UCSD-AML1 (cell line): ENCODE data around the gene IP6K1.
A peak's percentile ranks its signal among the peaks of the same experiment; 100 is the strongest.
"Not testable (repeated sequence)": the region's sequence is repeated elsewhere in the genome, so short reads cannot be mapped to it uniquely, and the experiment has no call there.

ENCODE experiments used
- DNase-seq: peaks from one replicate; lab custom pipeline; 2025; ENCODE audit not compliant: unreplicated experiment; lab: John Stamatoyannopoulos, UW

The IP6K1 gene

GRCh38 chr3:49712631-49713317 is 73.6 kb downstream of the IP6K1 start:
- DNase-seq: no peak

- no peak for DNase-seq
Measured at GRCh38 chr3:49712166-49712565, 74.2 kb downstream of the IP6K1 start.

DNA sequence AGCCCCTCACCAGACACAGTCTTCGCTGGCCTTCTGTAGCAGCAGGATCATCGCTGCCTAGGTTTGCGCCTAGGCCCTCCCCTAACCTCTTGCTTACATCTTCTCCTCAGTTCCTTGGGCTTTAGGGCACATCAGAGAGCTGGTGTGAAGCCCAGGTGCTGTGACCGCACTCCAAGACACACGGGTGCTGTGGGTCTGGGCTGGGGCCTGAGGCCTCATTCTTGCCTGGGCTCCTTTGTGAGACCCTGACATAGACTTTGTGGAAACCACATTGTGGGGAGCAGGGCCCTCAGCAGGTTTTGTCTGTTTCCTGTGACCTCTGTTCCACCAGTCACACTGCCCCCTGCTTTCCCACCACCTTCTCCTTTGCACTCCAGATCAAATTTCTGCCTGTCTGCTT is 74.9 kb downstream of the IP6K1 start:
- no peak for DNase-seq

DNA sequence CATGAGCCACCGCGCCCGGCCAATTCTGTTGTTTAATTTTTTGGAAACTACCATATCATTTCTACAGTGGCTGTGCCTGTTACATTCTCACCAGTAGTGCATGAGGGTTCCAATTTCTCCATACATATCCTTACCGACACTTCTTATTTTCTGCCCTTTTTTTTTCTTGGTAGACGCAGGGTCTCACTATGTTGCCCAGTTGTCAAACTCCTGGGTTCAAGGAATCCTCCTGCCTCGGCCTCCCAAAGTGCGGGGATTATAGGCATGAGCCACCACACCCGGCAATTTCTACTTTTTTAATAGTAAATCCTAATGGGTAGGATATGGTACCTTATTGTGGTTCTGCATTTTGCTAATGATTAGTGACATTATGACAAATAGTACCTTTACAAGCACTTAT is 76.5 kb downstream of the IP6K1 start:
- no peak for DNase-seq

GRCh38 chr3:49707113-49707480 is 79.2 kb downstream of the IP6K1 start:
- DNase-seq: no peak

GRCh38 chr3:49706456-49707112 is 79.8 kb downstream of the IP6K1 start:
- DNase-seq: no peak

GRCh38 chr3:49705390-49705960 is 80.9 kb downstream of the IP6K1 start:
- DNase-seq: no peak

GRCh38 chr3:49704629-49705028 is 81.7 kb downstream of the IP6K1 start:
- no peak for DNase-seq

- no peak for DNase-seq
Measured at GRCh38 chr3:49703956-49704355, 82.4 kb downstream of the IP6K1 start.

GRCh38 chr3:49703443-49703927 is 82.9 kb downstream of the IP6K1 start:
- DNase-seq: peak; percentile 59

- DNase-seq: no peak
Measured at GRCh38 chr3:49702672-49703071, 83.7 kb downstream of the IP6K1 start.

DNA sequence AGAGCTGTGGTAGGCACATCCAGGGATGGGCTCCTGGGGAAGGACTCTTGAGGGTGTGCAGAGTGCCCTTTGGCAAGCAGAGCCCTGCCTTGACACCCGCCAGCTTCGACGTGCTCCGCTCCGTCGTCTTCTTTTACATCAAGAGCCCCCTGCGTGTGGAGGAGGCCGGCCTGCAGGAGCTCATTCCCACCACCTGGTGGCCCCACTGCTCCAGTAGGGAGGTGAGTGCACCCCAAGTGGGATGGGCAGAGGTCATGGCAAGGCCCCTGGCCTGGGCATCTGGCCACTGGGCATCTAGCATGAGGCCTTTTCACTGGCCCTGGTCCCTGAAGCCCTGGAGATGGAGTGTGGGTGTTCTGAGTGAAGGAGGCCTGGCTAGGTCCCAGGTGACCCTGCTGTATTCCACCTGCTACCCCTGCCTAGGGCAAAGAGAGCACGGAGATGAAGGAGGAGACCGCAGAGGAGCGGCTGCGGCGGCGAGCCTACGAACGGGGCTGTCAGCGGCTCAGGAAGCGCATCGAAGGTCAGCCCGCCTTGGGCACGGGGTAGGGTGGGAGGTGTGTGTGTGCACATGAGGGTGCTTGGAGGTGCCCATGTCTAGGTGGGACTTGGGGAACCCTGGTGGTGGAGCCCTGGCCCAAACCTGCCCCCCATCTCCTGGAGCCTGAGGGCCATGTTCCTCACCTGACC is 84.8 kb downstream of the IP6K1 start:
- DNase-seq: no peak

GRCh38 chr3:49700453-49701128 is 85.8 kb downstream of the IP6K1 start:
- no peak for DNase-seq

GRCh38 chr3:49700014-49700413 is 86.3 kb downstream of the IP6K1 start:
- no peak for DNase-seq

DNA sequence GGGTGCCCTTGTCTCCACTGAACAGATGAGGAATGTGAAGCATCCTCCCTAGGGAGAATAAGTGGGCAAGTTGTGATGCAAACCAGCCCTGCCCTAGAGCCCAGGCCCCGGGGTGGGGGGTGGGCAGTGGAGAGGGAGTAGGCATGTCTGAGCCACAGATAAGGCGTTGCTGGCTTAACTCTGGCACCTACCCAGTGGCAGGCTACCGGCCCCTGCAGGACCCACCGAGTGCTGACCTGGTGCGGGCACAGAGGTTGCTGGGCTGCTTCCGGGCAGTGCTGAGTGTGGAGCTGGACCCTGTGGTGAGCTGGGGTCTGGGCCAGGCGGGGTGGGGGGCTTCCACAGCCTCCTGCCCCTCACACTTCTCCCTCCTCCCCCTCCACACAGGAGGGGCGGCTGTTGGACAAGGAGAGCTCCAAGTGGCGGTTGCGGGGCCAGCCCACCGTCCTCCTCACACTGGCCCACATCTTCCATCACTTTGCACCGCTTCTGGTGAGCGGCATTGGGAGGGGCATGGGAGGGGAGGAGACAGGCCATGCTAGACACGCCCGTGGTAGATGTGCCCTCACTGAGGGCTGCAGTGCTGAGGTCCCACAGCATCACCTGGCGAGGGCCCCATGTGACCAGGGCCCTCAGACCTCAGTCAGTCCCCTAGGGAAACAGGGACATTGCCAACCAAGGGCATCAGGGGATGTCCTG is 86.9 kb downstream of the IP6K1 start:
- DNase-seq: no peak

GRCh38 chr3:49695350-49696015 is 90.9 kb downstream of the IP6K1 start:
- DNase-seq: not testable (repeated sequence)

- DNase-seq: not testable (repeated sequence)
Measured at GRCh38 chr3:49694409-49695070, 91.8 kb downstream of the IP6K1 start.

GRCh38 chr3:49691481-49691880 is 94.9 kb downstream of the IP6K1 start:
- not testable (repeated sequence) for DNase-seq

GRCh38 chr3:49690856-49691255 is 95.5 kb downstream of the IP6K1 start:
- DNase-seq: not testable (repeated sequence)
